Osteocyte (in vitro differentiated cells): ENCODE results near the gene R3HDM1. TPM values are rescaled to one million over a fixed set of nuclear protein-coding genes. Genes with fewer than 3 reads are reported as not detected.

Experiments
- DNase-seq: peaks from one replicate; pipeline ENCODE4 v3.0.0; 2021; ENCODE audit warnings: mixed read lengths; ENCODE audit not compliant: unreplicated experiment; ENCODE audit errors: extremely low spot score
- H3K27ac Mint-ChIP-seq: one replicate; pipeline ENCODE4 v1.8.0; 2021; ENCODE audit warnings: mild to moderate bottlenecking, mixed read lengths; ENCODE audit not compliant: unreplicated experiment
- H3K27me3 Mint-ChIP-seq: one replicate; pipeline ENCODE4 v1.8.0; 2021; ENCODE audit warnings: mixed read lengths; ENCODE audit not compliant: unreplicated experiment
- H3K36me3 Mint-ChIP-seq: one replicate; pipeline ENCODE4 v1.8.0; 2021; ENCODE audit warnings: mixed read lengths; ENCODE audit not compliant: unreplicated experiment
- H3K4me1 Mint-ChIP-seq: one replicate; pipeline ENCODE4 v1.8.0; 2021; ENCODE audit warnings: mixed read lengths; ENCODE audit not compliant: unreplicated experiment
- H3K4me3 Mint-ChIP-seq: one replicate; pipeline ENCODE4 v1.8.0; 2021; ENCODE audit warnings: mild to moderate bottlenecking, moderate library complexity, mixed read lengths; ENCODE audit not compliant: unreplicated experiment
- H3K9me3 Mint-ChIP-seq: one replicate; pipeline ENCODE4 v1.8.0; 2021; ENCODE audit warnings: mixed read lengths; ENCODE audit not compliant: unreplicated experiment
- CTCF ChIP-seq: fragments of 200-600 bp; sonication (generic); IDR thresholded peaks from 2 replicates; pipeline ENCODE4 v1.5.0; 2021; ENCODE audit warnings: antibody characterized with exemption, mild to moderate bottlenecking, moderate library complexity
- total RNA-seq: library from RNA; stranded (reverse); gene quantifications from 2 replicates; pipeline ENCODE4 v1.2.1, GENCODE V29; 2021

Gene R3HDM1
- total RNA-seq, 1 donor from 2014 or later, result 35.0 TPM

- peaks cover 10% of the 10 kb centered on the region for H3K4me1 Mint-ChIP-seq
- no peaks in the 10 kb centered on the region for H3K27me3 Mint-ChIP-seq
- H3K36me3 Mint-ChIP-seq, result peaks cover 17% of the 10 kb centered on the region
- no peak for TF ChIP-seq CTCF
- H3K27ac Mint-ChIP-seq, result no peak overlapping the region
- no peak for DNase-seq
- no peak overlapping the region for H3K4me3 Mint-ChIP-seq
- H3K9me3 Mint-ChIP-seq, result no peaks in the 10 kb centered on the region
Observed at GRCh38 chr2:135662088-135662487, 130.8 kb downstream of the R3HDM1 start.

GRCh38 chr2:135663148-135663700 lies 131.9 kb downstream of the R3HDM1 start:
- Mint-ChIP-seq H3K36me3 (peaks cover 14% of the 10 kb centered on the region), H3K27me3 (no peaks in the 10 kb centered on the region), H3K27ac (no peak overlapping the region), H3K4me1 (peaks cover 15% of the 10 kb centered on the region), H3K9me3 (no peaks in the 10 kb centered on the region), H3K4me3 (no peak overlapping the region)
- TF ChIP-seq CTCF, result no peak
- no peak for DNase-seq

GRCh38 chr2:135664623-135665068 lies 133.4 kb downstream of the R3HDM1 start:
- DNase-seq, result no peak
- Mint-ChIP-seq H3K27ac (peak overlapping the region; percentile 21), H3K4me1 (peaks cover 15% of the 10 kb centered on the region), H3K27me3 (no peaks in the 10 kb centered on the region), H3K9me3 (no peaks in the 10 kb centered on the region), H3K4me3 (no peak overlapping the region), H3K36me3 (peaks cover 14% of the 10 kb centered on the region)
- TF ChIP-seq CTCF, result no peak

- Mint-ChIP-seq H3K4me1 (peaks cover 15% of the 10 kb centered on the region), H3K27me3 (no peaks in the 10 kb centered on the region), H3K36me3 (peaks cover 6% of the 10 kb centered on the region), H3K4me3 (no peak overlapping the region), H3K27ac (no peak overlapping the region), H3K9me3 (no peaks in the 10 kb centered on the region)
- no peak for DNase-seq
- no peak for TF ChIP-seq CTCF
Observed at GRCh38 chr2:135667045-135667444, 135.8 kb downstream of the R3HDM1 start.

DNA sequence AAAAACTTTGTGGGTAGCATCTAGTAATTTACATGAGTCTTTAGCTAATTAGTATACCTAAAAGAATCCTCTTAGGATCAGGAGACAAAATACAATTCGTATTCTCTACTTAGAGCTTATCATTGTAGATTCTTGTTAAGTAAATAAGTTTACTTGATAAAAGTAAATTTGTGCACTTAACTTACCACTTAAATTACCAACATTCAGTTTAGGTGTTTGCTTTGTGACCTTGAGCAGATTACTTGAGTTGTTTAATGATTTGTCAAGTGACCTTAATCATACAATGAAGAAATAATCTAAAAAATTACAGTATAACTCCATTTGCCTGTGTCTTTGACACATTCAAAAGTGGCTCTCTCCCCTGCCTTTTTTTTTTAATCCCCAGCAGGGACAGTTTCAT lies 143.2 kb downstream of the R3HDM1 start:
- Mint-ChIP-seq H3K4me3 (no peak overlapping the region), H3K9me3 (no peaks in the 10 kb centered on the region), H3K36me3 (peaks cover 18% of the 10 kb centered on the region), H3K4me1 (no peaks in the 10 kb centered on the region), H3K27me3 (no peaks in the 10 kb centered on the region), H3K27ac (no peak overlapping the region)
- no peak for DNase-seq
- no peak for TF ChIP-seq CTCF
